Measurements from ENCODE around the gene TARBP2.

Gene TARBP2

DNA sequence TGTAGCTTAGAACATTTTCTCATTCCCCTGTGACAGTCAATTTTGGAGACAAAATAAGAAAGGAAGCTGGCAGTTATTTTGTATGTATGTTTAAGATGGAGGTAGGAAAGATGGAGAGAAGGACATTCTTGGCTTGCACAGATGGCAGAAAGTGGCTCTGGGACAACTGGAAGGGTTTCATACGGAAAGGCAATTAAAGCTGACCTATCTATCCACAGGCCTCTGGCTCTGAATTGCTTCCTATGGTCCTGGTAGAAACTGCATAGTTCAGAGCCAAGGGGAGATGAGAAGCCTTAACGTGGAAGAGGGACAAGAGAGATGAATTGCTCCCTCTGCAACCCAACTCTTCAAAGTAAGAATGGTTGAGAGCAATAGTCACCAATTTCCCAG, 14.2 kb downstream of the TARBP2 start:
- TF ChIP-seq, protein P1, sequence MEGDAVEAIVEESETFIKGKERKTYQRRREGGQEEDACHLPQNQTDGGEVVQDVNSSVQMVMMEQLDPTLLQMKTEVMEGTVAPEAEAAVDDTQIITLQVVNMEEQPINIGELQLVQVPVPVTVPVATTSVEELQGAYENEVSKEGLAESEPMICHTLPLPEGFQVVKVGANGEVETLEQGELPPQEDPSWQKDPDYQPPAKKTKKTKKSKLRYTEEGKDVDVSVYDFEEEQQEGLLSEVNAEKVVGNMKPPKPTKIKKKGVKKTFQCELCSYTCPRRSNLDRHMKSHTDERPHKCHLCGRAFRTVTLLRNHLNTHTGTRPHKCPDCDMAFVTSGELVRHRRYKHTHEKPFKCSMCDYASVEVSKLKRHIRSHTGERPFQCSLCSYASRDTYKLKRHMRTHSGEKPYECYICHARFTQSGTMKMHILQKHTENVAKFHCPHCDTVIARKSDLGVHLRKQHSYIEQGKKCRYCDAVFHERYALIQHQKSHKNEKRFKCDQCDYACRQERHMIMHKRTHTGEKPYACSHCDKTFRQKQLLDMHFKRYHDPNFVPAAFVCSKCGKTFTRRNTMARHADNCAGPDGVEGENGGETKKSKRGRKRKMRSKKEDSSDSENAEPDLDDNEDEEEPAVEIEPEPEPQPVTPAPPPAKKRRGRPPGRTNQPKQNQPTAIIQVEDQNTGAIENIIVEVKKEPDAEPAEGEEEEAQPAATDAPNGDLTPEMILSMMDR (conservative IDR thresholded peaks at IDR 0.05; ENCODE audit: low read depth, low read length) = no peak
- DNase-seq (ENCODE audit: low read depth) = no peak
- no peak overlapping the region for H3K4me3 ChIP-seq (ENCODE audit: low read length)

DNA sequence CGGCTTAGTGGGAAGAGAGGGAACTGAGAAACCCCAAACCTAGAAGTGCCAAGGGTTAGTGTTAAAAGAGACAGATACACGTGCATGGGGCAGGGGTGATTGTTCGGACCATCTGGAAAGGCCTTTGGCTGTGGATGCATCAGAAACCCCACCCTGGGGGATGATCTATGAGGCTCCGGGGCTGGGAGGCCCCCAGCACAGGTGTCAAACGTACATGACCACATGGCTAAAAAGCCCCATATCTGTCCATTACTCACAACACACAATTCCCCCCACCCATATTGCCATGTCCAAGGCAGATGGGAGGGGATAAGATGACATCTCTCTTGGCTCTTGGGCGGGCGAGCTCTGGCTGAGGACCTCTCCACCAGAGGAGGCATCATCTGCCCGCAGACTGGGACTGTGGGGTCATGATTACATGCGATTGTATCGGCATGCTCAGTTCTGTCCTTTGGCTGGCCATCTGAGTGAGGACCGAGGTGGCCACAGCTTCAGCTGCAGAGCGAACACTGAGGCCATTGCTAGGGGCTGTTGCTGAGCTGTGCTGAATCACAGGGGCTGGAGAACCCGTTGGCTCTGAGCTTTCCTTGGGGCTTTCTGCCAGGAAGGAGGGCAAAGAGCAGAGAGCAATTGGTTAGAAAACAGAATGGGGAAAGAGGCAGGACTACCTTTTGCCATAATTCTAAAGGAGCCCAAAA, 15.8 kb downstream of the TARBP2 start:
- H3K4me3 ChIP-seq (ENCODE audit: low read length) = no peak overlapping the region
- DNase-seq (ENCODE audit: low read depth) = no peak
- TF ChIP-seq, protein P1 (conservative IDR thresholded peaks at IDR 0.05; ENCODE audit: low read depth, low read length) = no peak

DNA sequence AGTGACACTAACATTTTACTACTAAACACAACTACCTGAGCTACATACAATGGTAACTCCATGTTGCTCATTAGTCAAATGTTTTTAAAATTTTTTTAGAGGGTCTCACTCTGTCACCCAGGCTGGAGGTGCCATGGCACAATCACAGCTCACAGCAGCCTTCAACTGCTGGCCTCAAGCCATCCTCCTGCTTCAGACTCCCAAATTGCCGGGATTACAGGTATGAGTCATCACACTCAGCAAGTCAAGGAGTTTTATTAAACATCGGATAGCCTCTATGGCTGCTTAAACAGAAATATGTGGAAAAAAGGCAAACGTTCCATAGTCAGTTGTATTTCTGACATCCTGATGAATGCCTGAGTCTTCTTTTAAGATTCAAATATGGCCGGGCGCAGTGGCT, 17.3 kb downstream of the TARBP2 start:
- TF ChIP-seq, protein P1 (conservative IDR thresholded peaks at IDR 0.05; ENCODE audit: low read depth, low read length) = no peak
- no peak overlapping the region for H3K4me3 ChIP-seq (ENCODE audit: low read length)
- no peak for DNase-seq (ENCODE audit: low read depth)

DNA sequence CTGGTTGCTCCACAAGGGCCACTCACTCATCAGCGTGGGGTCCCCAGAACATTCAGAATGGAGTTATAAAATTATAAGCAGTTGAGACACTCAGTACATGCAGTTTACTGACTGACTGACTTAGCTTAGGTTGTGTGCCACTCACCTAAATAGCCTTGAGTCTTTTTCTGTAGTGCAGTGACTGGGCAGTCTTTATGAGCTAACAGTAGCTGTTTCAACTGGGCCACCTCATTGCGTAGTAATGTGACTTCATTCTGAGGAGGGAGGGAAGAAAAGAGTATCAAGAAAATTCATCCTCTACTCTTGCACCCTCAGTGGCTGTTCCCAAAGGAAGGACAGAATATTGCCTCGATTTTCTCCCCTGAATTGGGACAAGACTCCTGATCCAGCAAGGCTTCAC, 22.0 kb downstream of the TARBP2 start:
- H3K4me3 ChIP-seq (ENCODE audit: low read length) = no peak overlapping the region
- TF ChIP-seq, protein P1 (conservative IDR thresholded peaks at IDR 0.05; ENCODE audit: low read depth, low read length) = no peak
- no peak for DNase-seq (ENCODE audit: low read depth)

DNA sequence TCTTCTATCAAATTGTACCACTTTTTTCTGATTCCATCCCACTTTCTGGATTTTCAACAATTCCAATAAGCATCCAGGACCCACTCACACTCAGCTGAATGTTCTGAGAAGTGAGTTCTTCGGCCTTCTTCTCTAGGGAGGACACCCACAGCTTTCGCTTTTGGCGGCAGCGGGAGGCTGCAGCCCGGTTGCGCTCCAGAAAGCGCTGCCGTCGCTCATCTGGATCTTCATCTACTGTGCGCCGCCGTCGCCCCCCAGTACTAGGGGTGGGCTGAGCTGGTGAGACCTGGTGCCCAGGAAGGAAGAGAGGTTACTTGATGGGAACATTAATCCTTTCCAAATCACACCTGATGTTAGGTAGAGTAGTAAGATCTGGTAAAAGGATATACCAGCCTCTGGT, 23.4 kb downstream of the TARBP2 start:
- no peak overlapping the region for H3K4me3 ChIP-seq (ENCODE audit: low read length)
- no peak for DNase-seq (ENCODE audit: low read depth)
- TF ChIP-seq, protein P1 (conservative IDR thresholded peaks at IDR 0.05; ENCODE audit: low read depth, low read length) = no peak

DNA sequence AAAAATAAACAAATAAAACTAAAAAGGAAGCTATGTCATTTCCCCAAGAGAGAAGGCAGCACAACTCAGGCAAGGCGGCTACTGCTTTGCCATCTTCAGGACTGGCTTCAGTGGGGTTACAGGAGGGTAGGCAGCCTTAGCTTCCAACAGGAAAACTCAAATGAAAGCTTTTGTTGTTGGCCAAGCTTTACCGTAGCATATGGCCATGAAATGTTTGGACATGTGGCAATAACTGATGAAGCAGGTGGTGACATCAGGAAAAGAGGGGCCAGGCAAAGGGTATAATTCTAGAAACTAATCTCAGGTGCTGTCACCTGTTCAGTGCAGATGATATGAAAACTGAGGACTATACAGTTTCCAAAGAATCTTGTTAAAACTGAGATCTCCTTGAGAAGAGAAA, 29.0 kb downstream of the TARBP2 start:
- TF ChIP-seq, protein P1 (conservative IDR thresholded peaks at IDR 0.05; ENCODE audit: low read depth, low read length) = no peak
- no peak for DNase-seq (ENCODE audit: low read depth)
- H3K4me3 ChIP-seq (ENCODE audit: low read length) = no peak overlapping the region

DNA sequence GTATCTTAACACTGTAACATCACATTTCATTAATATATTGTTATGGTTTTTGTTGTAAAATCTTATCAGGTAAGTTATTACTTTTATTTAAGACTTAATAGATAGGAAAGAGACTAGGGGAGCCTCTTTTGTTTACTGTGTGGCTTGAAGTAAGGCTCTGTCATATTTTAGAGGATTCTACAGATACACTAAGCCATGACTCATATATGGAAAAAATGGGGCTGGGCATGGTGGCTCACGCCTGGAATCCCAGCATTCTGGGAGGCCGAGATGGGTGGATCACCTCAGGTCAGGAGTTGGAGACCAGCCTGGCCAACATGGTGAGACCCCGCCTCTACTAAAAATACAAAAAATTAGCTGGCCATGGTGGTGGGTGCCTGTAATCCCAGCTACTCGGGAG, 29.8 kb downstream of the TARBP2 start:
- TF ChIP-seq, protein P1 (conservative IDR thresholded peaks at IDR 0.05; ENCODE audit: low read depth, low read length) = no peak
- no peak for DNase-seq (ENCODE audit: low read depth)

More for the DNA sequence above, 29.8 kb downstream of the TARBP2 start:
- H3K4me3 ChIP-seq (ENCODE audit: low read length) = no peak overlapping the region

Data from retinal pigment epithelial cell (primary cell).